ENCODE measurements around the gene MTHFD2L.

The MTHFD2L gene

GRCh38 chr4:74287164-74287563 is 129.2 kb downstream of the MTHFD2L start:
- Mint-ChIP-seq H3K9me3 (no peaks in the 10 kb centered on the region), H3K4me1 (no peaks in the 10 kb centered on the region), H3K27me3 (ENCODE audit: low read depth) (no peaks in the 10 kb centered on the region), H3K27ac (no peak overlapping the region), H3K36me3 (ENCODE audit: low read depth) (no peaks in the 10 kb centered on the region), H3K4me3 (no peak overlapping the region)
- TF ChIP-seq, protein P1, sequence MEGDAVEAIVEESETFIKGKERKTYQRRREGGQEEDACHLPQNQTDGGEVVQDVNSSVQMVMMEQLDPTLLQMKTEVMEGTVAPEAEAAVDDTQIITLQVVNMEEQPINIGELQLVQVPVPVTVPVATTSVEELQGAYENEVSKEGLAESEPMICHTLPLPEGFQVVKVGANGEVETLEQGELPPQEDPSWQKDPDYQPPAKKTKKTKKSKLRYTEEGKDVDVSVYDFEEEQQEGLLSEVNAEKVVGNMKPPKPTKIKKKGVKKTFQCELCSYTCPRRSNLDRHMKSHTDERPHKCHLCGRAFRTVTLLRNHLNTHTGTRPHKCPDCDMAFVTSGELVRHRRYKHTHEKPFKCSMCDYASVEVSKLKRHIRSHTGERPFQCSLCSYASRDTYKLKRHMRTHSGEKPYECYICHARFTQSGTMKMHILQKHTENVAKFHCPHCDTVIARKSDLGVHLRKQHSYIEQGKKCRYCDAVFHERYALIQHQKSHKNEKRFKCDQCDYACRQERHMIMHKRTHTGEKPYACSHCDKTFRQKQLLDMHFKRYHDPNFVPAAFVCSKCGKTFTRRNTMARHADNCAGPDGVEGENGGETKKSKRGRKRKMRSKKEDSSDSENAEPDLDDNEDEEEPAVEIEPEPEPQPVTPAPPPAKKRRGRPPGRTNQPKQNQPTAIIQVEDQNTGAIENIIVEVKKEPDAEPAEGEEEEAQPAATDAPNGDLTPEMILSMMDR (IDR thresholded peaks at IDR 0.05; ENCODE audit: unreplicated experiment in 3 of 3), result no peak

DNA sequence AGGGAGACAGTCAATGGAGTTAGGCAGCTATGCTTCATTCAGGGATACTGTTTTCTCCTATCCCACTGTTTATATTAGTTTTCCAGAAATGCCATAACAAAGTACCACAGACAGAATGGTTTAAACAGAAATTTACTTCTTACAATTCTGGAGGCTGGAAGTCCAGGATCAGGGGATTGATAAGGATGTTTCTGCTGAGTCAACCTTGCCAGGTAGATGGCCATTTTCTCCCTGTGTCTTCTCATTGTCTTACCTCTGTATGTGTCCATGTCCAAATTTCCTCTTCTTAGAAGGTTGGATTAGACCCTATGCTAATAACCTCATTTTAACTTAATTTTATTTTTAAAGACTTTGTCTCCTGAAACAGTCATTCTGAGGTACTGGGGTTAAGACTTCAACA is 129.9 kb downstream of the MTHFD2L start:
- H3K4me1 Mint-ChIP-seq, result no peaks in the 10 kb centered on the region
- no peak overlapping the region for H3K4me3 Mint-ChIP-seq
- no peaks in the 10 kb centered on the region for H3K9me3 Mint-ChIP-seq
- no peak overlapping the region for H3K27ac Mint-ChIP-seq
- H3K27me3 Mint-ChIP-seq (ENCODE audit: low read depth), result no peaks in the 10 kb centered on the region
- TF ChIP-seq, protein P1 (IDR thresholded peaks at IDR 0.05; ENCODE audit: unreplicated experiment in 3 of 3), result no peak
- no peaks in the 10 kb centered on the region for H3K36me3 Mint-ChIP-seq (ENCODE audit: low read depth)

GRCh38 chr4:74291471-74291870 is 133.6 kb downstream of the MTHFD2L start:
- Mint-ChIP-seq H3K27me3 (ENCODE audit: low read depth) (no peaks in the 10 kb centered on the region), H3K4me3 (no peak overlapping the region), H3K4me1 (peaks cover 5% of the 10 kb centered on the region), H3K27ac (no peak overlapping the region), H3K9me3 (no peaks in the 10 kb centered on the region), H3K36me3 (ENCODE audit: low read depth) (no peaks in the 10 kb centered on the region)
- TF ChIP-seq, protein P1 (IDR thresholded peaks at IDR 0.05; ENCODE audit: unreplicated experiment in 3 of 3), result no peak

- H3K4me3 Mint-ChIP-seq, result no peak overlapping the region
- no peaks in the 10 kb centered on the region for H3K27me3 Mint-ChIP-seq (ENCODE audit: low read depth)
- no peaks in the 10 kb centered on the region for H3K36me3 Mint-ChIP-seq (ENCODE audit: low read depth)
- peaks cover 11% of the 10 kb centered on the region for H3K4me1 Mint-ChIP-seq
- no peak overlapping the region for H3K27ac Mint-ChIP-seq
- TF ChIP-seq, protein P1 (IDR thresholded peaks at IDR 0.05; ENCODE audit: unreplicated experiment in 3 of 3), result no peak
- H3K9me3 Mint-ChIP-seq, result no peaks in the 10 kb centered on the region
These were observed 134.4 kb downstream of the MTHFD2L start for GRCh38 chr4:74292111-74292870.

DNA sequence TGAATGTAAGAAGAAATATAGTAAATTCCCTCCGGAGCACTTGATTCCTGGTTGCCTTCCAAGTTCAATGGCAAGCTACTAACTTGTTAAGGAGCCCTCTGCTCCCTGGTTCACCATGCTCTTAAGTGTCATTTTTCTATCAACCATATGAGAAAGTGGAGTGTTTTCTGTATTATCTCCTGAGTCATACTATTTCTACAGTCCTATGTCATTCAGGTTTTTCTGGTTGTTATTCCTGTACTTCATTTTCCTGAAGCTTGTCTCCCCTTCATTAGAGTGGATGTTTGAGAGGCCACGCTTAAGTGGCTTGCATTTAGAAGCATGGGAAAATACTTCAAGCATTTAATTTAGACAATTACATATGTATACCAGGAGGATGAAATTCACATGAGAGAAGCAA is 135.6 kb downstream of the MTHFD2L start:
- H3K4me3 Mint-ChIP-seq, result no peak overlapping the region
- H3K9me3 Mint-ChIP-seq, result no peaks in the 10 kb centered on the region
- no peaks in the 10 kb centered on the region for H3K36me3 Mint-ChIP-seq (ENCODE audit: low read depth)
- TF ChIP-seq, protein P1 (IDR thresholded peaks at IDR 0.05; ENCODE audit: unreplicated experiment in 3 of 3), result no peak
- H3K27ac Mint-ChIP-seq, result peak overlapping the region; percentile 25 to 90 (median 73)
- peaks cover 13% of the 10 kb centered on the region for H3K4me1 Mint-ChIP-seq
- no peaks in the 10 kb centered on the region for H3K27me3 Mint-ChIP-seq (ENCODE audit: low read depth)

DNA sequence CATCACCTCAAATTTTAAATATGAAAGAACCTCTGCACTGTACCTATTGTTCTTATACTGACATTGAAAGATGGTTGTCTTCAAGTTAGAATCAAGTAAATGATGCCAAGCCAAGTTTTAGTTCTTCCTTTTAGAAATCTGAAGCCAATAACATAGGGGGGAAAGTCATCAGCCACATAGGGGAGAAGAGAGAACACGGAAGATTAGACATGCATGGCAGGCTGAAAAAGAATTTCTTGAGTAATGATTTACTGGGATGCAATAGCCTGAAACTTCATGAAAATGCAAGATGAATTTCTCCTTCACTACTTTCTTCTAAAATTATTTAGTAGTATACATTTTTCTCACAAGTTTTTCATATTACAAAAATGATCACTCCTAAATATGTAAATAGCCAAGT is 136.8 kb downstream of the MTHFD2L start:
- TF ChIP-seq, protein P1 (IDR thresholded peaks at IDR 0.05; ENCODE audit: unreplicated experiment in 3 of 3), result no peak

More for the DNA sequence above, 136.8 kb downstream of the MTHFD2L start:
- Mint-ChIP-seq H3K4me3 (no peak overlapping the region), H3K4me1 (peaks cover 13% of the 10 kb centered on the region), H3K27ac (peak overlapping the region; percentile 6 to 76 (median 14)), H3K9me3 (no peaks in the 10 kb centered on the region), H3K36me3 (ENCODE audit: low read depth) (no peaks in the 10 kb centered on the region), H3K27me3 (ENCODE audit: low read depth) (no peaks in the 10 kb centered on the region)
